Tibial nerve (tissue), 4 donors: ENCODE results near the gene CNTN6.

ENCODE experiments used
- EP300 ChIP-seq, 2 donors: sonication (generic); formaldehyde crosslinking; IDR thresholded peaks; one replicate each; pipeline ENCODE4 v1.6.1; 2017; ENCODE audit warnings: antibody characterized with exemption in 2 of 2, mild to moderate bottlenecking in 1 of 2
- POLR2A ChIP-seq, 2 donors: fragments of 450-650 bp; IDR thresholded peaks; one replicate each; pipeline ENCODE4 v1.6.1; 2017; ENCODE audit warnings: antibody characterized with exemption in 2 of 2, mild to moderate bottlenecking in 2 of 2, moderate library complexity in 2 of 2
- TF ChIP-seq, protein P1 (sequence below), 5 experiments: fragments of 200-600 bp in 3 of 5; fragments of 450-650 bp in 2 of 5; sonication (generic) in 3 of 5; IDR thresholded peaks; one replicate each; pipeline ENCODE4 v1.5.1; 2016 to 2019; ENCODE audit warnings: antibody characterized with exemption in 5 of 5, mild to moderate bottlenecking in 3 of 5, moderate library complexity in 2 of 5

DNA sequence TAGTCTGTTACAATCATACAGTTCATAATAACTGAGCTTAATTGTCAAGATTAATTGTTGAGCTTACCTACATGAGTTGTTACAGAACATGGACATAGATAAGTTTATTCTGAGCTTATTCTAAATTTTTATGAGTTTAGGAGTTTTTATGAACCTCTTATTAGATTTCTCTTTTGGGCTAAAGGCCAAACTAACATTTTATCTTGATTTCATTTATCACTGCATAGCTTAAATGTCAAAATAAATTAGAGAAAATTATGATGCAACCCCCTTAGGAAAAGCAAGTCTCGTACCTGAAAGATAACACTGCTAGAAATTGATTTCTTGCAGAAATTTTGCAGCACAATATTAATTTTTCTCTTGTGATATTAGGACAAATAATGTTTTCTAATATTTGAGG is 54.5 kb downstream of the CNTN6 start:
- TF ChIP-seq, protein P1, sequence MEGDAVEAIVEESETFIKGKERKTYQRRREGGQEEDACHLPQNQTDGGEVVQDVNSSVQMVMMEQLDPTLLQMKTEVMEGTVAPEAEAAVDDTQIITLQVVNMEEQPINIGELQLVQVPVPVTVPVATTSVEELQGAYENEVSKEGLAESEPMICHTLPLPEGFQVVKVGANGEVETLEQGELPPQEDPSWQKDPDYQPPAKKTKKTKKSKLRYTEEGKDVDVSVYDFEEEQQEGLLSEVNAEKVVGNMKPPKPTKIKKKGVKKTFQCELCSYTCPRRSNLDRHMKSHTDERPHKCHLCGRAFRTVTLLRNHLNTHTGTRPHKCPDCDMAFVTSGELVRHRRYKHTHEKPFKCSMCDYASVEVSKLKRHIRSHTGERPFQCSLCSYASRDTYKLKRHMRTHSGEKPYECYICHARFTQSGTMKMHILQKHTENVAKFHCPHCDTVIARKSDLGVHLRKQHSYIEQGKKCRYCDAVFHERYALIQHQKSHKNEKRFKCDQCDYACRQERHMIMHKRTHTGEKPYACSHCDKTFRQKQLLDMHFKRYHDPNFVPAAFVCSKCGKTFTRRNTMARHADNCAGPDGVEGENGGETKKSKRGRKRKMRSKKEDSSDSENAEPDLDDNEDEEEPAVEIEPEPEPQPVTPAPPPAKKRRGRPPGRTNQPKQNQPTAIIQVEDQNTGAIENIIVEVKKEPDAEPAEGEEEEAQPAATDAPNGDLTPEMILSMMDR (IDR thresholded peaks at IDR 0.05) = no peak
- no peak for TF ChIP-seq POLR2A (IDR thresholded peaks at IDR 0.05)
- TF ChIP-seq EP300 (IDR thresholded peaks at IDR 0.05) = no peak
